CD4-positive, CD25-positive, alpha-beta regulatory T cell (primary cell): Measurements from ENCODE around the gene GRID2. TPM values are rescaled to one million over a fixed set of nuclear protein-coding genes. Genes with fewer than 3 reads are reported as not detected.

ENCODE experiments used
- ATAC-seq, 2 donors: fragments of 150-1000 bp; cut with Tn5 transposase; one replicate each; pipeline ENCODE4 v1.10.0; 2021; ENCODE audit warnings: low read depth in 2 of 2, moderate number of reproducible peaks in 2 of 2, moderate library complexity in 1 of 2
- DNase-seq, 3 donors: peaks; one replicate each; pipeline versions ENCODE4 v3.0.0 to v3.0.0-alpha.2; 2012 to 2022; ENCODE audit warnings: mixed read lengths in 1 of 3
- H3K27ac ChIP-seq: one replicate; pipeline ENCODE4 v1.7.0; 2013; ENCODE audit warnings: mild to moderate bottlenecking, low read length; ENCODE audit not compliant: insufficient read depth, poor library complexity, severe bottlenecking
- H3K27me3 ChIP-seq: one replicate; pipeline ENCODE4 v1.7.0; 2013; ENCODE audit warnings: low read length; ENCODE audit not compliant: control insufficient read depth, insufficient read depth
- H3K36me3 ChIP-seq: one replicate; pipeline ENCODE4 v1.7.0; 2013; ENCODE audit warnings: mild to moderate bottlenecking, low read length, moderate library complexity; ENCODE audit not compliant: control insufficient read depth, insufficient read depth
- H3K4me1 ChIP-seq: 2 replicates; pipeline ENCODE4 v1.7.0; 2013; ENCODE audit warnings: mild to moderate bottlenecking, low read length; ENCODE audit not compliant: insufficient read depth, control insufficient read depth, poor library complexity, severe bottlenecking
- H3K4me3 ChIP-seq: one replicate; pipeline ENCODE4 v1.7.0; 2013; ENCODE audit warnings: low read depth, mild to moderate bottlenecking, low read length, moderate library complexity
- H3K9me3 ChIP-seq, 2 experiments: 1 replicate in 1 of 2; 2 replicates in 1 of 2; pipeline ENCODE4 v1.7.0; 2013; ENCODE audit warnings: low read length in 2 of 2, mild to moderate bottlenecking in 1 of 2, moderate library complexity in 1 of 2; ENCODE audit not compliant: control insufficient read depth in 2 of 2
- H3K27ac Mint-ChIP-seq, 3 donors: one replicate each; pipeline ENCODE4 v1.8.0; 2020 to 2022; ENCODE audit warnings: mild to moderate bottlenecking in 3 of 3, mixed read lengths in 3 of 3, moderate library complexity in 2 of 3
- H3K27me3 Mint-ChIP-seq: one replicate; pipeline ENCODE4 v1.8.0; 2022; ENCODE audit warnings: mild to moderate bottlenecking, mixed read lengths
- H3K36me3 Mint-ChIP-seq: one replicate; pipeline ENCODE4 v1.8.0; 2020; ENCODE audit warnings: mixed read lengths
- H3K4me1 Mint-ChIP-seq, 4 donors: one replicate each; pipeline ENCODE4 v1.8.0; 2020 to 2022; ENCODE audit warnings: mixed read lengths in 4 of 4, mild to moderate bottlenecking in 1 of 4
- H3K4me3 Mint-ChIP-seq, 4 donors: one replicate each; pipeline ENCODE4 v1.8.0; 2020 to 2022; ENCODE audit warnings: mild to moderate bottlenecking in 4 of 4, mixed read lengths in 4 of 4, moderate library complexity in 3 of 4
- H3K9me3 Mint-ChIP-seq, 7 donors: one replicate each; pipeline ENCODE4 v1.8.0; 2020 to 2022; ENCODE audit warnings: mixed read lengths in 7 of 7, mild to moderate bottlenecking in 3 of 7, moderate library complexity in 2 of 7
- polyA plus RNA-seq, 4 donors: library from polyadenylated mRNA; unstranded; fragments of 300-500 nt; fragmentation: Illumina TruSeq; gene quantifications; one replicate each; pipeline ENCODE4 v1.2.3, GENCODE V29; 2021
- total RNA-seq: library from RNA; stranded (reverse); gene quantifications from one replicate; pipeline ENCODE4 v1.2.3, GENCODE V29; 2022

The GRID2 gene
- total and polyA plus RNA-seq, 5 donors from 2014 or later: not detected

GRCh38 chr4:92825256-92825655 lies 521.5 kb downstream of the GRID2 start:
- Histone ChIP-seq H3K27ac (no peak overlapping the region), H3K9me3 (no peaks in the 10 kb centered on the region), H3K4me1 (no peaks in the 10 kb centered on the region), H3K27me3 (no peaks in the 10 kb centered on the region), H3K36me3 (no peaks in the 10 kb centered on the region), H3K4me3 (no peak overlapping the region)
- H3K27ac Mint-ChIP-seq: no peak overlapping the region
- H3K27me3 Mint-ChIP-seq: no peaks in the 10 kb centered on the region
- H3K4me1 Mint-ChIP-seq: no peaks in the 10 kb centered on the region
- no peaks in the 10 kb centered on the region for H3K36me3 Mint-ChIP-seq
- DNase-seq: no peak
- H3K9me3 Mint-ChIP-seq: peaks cover 0 to 9% (median 4%) of the 10 kb centered on the region in 7 donors
- H3K4me3 Mint-ChIP-seq: no peak overlapping the region
- no peak for ATAC-seq

- H3K27me3 ChIP-seq: no peaks in the 10 kb centered on the region
- H3K36me3 ChIP-seq: no peaks in the 10 kb centered on the region
- ATAC-seq (no peak), DNase-seq (no peak)
- no peak overlapping the region for H3K4me3 ChIP-seq
- no peaks in the 10 kb centered on the region for H3K9me3 ChIP-seq
- no peaks in the 10 kb centered on the region for H3K4me1 ChIP-seq
- H3K4me3 Mint-ChIP-seq: no peak overlapping the region
- H3K27me3 Mint-ChIP-seq: no peaks in the 10 kb centered on the region
- no peak overlapping the region for H3K27ac ChIP-seq
- peaks cover 0 to 9% (median 5%) of the 10 kb centered on the region in 7 donors for H3K9me3 Mint-ChIP-seq
- H3K36me3 Mint-ChIP-seq: no peaks in the 10 kb centered on the region
- H3K4me1 Mint-ChIP-seq: no peaks in the 10 kb centered on the region
- no peak overlapping the region for H3K27ac Mint-ChIP-seq
Observed at GRCh38 chr4:92825791-92826190, 522.0 kb downstream of the GRID2 start.

GRCh38 chr4:92830771-92831170 lies 527.0 kb downstream of the GRID2 start:
- DNase-seq: no peak
- H3K27me3 ChIP-seq: no peaks in the 10 kb centered on the region
- no peaks in the 10 kb centered on the region for H3K9me3 ChIP-seq
- Mint-ChIP-seq H3K27ac (no peak overlapping the region), H3K27me3 (no peaks in the 10 kb centered on the region), H3K9me3 (peaks cover 2 to 14% (median 4%) of the 10 kb centered on the region in 7 donors), H3K36me3 (no peaks in the 10 kb centered on the region), H3K4me3 (no peak overlapping the region), H3K4me1 (no peaks in the 10 kb centered on the region)
- no peaks in the 10 kb centered on the region for H3K4me1 ChIP-seq
- H3K27ac ChIP-seq: no peak overlapping the region
- no peaks in the 10 kb centered on the region for H3K36me3 ChIP-seq
- no peak overlapping the region for H3K4me3 ChIP-seq
- ATAC-seq: no peak

- H3K27ac ChIP-seq: no peak overlapping the region
- H3K36me3 ChIP-seq: no peaks in the 10 kb centered on the region
- no peaks in the 10 kb centered on the region for H3K9me3 ChIP-seq
- H3K4me1 Mint-ChIP-seq: no peaks in the 10 kb centered on the region
- no peaks in the 10 kb centered on the region for H3K27me3 Mint-ChIP-seq
- ATAC-seq (no peak), DNase-seq (no peak)
- no peaks in the 10 kb centered on the region for H3K27me3 ChIP-seq
- H3K27ac Mint-ChIP-seq: no peak overlapping the region
- H3K4me3 ChIP-seq: no peak overlapping the region
- no peaks in the 10 kb centered on the region for H3K4me1 ChIP-seq
- no peak overlapping the region for H3K4me3 Mint-ChIP-seq
- H3K9me3 Mint-ChIP-seq: peaks cover 4 to 31% (median 9%) of the 10 kb centered on the region in 7 donors
- no peaks in the 10 kb centered on the region for H3K36me3 Mint-ChIP-seq
Observed at GRCh38 chr4:92840880-92841279, 537.1 kb downstream of the GRID2 start.

- no peak for DNase-seq
- no peaks in the 10 kb centered on the region for H3K36me3 ChIP-seq
- H3K9me3 Mint-ChIP-seq: peaks cover 4 to 48% (median 12%) of the 10 kb centered on the region in 7 donors
- H3K4me3 Mint-ChIP-seq: no peak overlapping the region
- no peak overlapping the region for H3K27ac ChIP-seq
- no peaks in the 10 kb centered on the region for H3K9me3 ChIP-seq
- no peak overlapping the region for H3K27ac Mint-ChIP-seq
- H3K27me3 ChIP-seq: no peaks in the 10 kb centered on the region
- ATAC-seq: no peak
- H3K4me1 ChIP-seq: no peaks in the 10 kb centered on the region
- no peak overlapping the region for H3K4me3 ChIP-seq
- H3K4me1 Mint-ChIP-seq: no peaks in the 10 kb centered on the region
- no peaks in the 10 kb centered on the region for H3K27me3 Mint-ChIP-seq
- no peaks in the 10 kb centered on the region for H3K36me3 Mint-ChIP-seq
Observed at GRCh38 chr4:92843784-92844183, 540.0 kb downstream of the GRID2 start.

- Mint-ChIP-seq H3K4me3 (no peak overlapping the region), H3K4me1 (no peaks in the 10 kb centered on the region), H3K27ac (no peak overlapping the region), H3K36me3 (no peaks in the 10 kb centered on the region), H3K9me3 (peaks cover 3 to 30% (median 9%) of the 10 kb centered on the region in 7 donors), H3K27me3 (no peaks in the 10 kb centered on the region)
- H3K36me3 ChIP-seq: no peaks in the 10 kb centered on the region
- ATAC-seq (no peak), DNase-seq (no peak)
- H3K4me1 ChIP-seq: no peaks in the 10 kb centered on the region
- H3K27me3 ChIP-seq: no peaks in the 10 kb centered on the region
- H3K27ac ChIP-seq: no peak overlapping the region
- no peaks in the 10 kb centered on the region for H3K9me3 ChIP-seq
- no peak overlapping the region for H3K4me3 ChIP-seq
Observed at GRCh38 chr4:92847026-92847425, 543.3 kb downstream of the GRID2 start.

GRCh38 chr4:92862509-92862908 lies 558.7 kb downstream of the GRID2 start:
- no peak overlapping the region for H3K4me3 ChIP-seq
- H3K9me3 ChIP-seq: no peaks in the 10 kb centered on the region
- H3K27ac ChIP-seq: no peak overlapping the region
- H3K4me1 Mint-ChIP-seq: no peaks in the 10 kb centered on the region
- H3K36me3 ChIP-seq: no peaks in the 10 kb centered on the region
- H3K4me3 Mint-ChIP-seq: no peak overlapping the region
- H3K9me3 Mint-ChIP-seq: peaks cover 0 to 7% (median 3%) of the 10 kb centered on the region in 7 donors
- DNase-seq (no peak), ATAC-seq (no peak)
- H3K27me3 ChIP-seq: no peaks in the 10 kb centered on the region
- H3K27ac Mint-ChIP-seq: no peak overlapping the region
- no peaks in the 10 kb centered on the region for H3K4me1 ChIP-seq
- no peaks in the 10 kb centered on the region for H3K27me3 Mint-ChIP-seq
- no peaks in the 10 kb centered on the region for H3K36me3 Mint-ChIP-seq

- Mint-ChIP-seq H3K36me3 (no peaks in the 10 kb centered on the region), H3K27me3 (no peaks in the 10 kb centered on the region), H3K9me3 (peaks cover 0 to 11% (median 5%) of the 10 kb centered on the region in 7 donors), H3K4me3 (no peak overlapping the region), H3K27ac (no peak overlapping the region), H3K4me1 (no peaks in the 10 kb centered on the region)
- Histone ChIP-seq H3K4me1 (no peaks in the 10 kb centered on the region), H3K9me3 (no peaks in the 10 kb centered on the region), H3K27me3 (no peaks in the 10 kb centered on the region), H3K36me3 (no peaks in the 10 kb centered on the region), H3K4me3 (no peak overlapping the region), H3K27ac (no peak overlapping the region)
- DNase-seq (no peak), ATAC-seq (no peak)
Observed at GRCh38 chr4:92864096-92864495, 560.3 kb downstream of the GRID2 start.
